HG02943 (cell line): ENCODE data around the gene AVEN.
"Not testable (repeated sequence)": the region's sequence is repeated elsewhere in the genome, so short reads cannot be mapped to it uniquely, and the experiment has no call there.

Experiments
- ATAC-seq: cut with Tn5 transposase; IDR thresholded peaks from one replicate; pipeline ENCODE4 v1.9.1; 2021; ENCODE audit warnings: mild to moderate bottlenecking, low read depth, moderate library complexity; ENCODE audit not compliant: unreplicated experiment

AVEN gene

DNA sequence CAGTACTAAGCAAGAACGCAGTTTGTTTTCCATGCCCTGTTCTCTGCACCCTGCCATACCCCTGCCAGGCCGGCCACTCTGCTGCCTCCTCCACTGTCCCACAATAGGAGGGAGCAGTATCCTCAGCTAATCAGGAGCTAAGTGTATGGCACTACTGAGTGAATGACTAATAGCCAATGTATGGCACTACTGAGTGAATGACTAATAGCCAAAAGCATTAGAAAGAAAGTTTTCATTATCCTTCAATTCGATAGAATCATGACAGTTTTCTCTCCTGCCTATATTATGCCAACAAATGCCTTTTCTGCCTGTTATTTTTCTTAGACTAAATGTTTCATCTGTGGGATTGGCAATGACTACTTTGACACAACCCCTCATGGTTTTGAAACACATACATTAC is 178.2 kb downstream of the AVEN start:
- no peak for ATAC-seq

DNA sequence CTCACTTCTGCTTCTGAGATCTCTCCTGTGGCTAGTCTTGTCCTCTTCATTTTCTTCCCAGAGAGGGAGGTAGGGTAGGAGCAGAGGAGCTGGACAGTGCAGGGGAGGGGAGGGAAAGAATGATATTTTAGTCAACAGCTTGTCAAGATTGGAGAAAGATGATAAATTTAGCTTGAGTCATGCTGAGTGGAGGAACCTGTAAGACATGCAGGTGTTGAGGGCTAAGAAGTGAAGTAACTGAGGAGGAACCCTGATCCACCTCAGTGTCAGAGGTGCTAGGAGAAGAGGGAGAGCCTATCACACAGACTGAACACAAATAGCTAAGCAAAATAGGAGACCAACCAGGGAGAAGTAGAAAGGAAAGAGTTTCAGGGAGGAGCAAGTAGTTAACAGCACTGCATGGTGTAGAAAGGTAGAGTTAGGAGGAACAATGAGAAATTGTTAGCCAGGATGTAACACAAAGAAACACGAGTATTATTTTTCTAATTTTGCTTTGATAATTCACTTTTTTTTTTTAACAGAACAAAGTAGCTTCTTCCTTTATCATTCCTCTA is 178.9 kb downstream of the AVEN start:
- ATAC-seq: no peak

DNA sequence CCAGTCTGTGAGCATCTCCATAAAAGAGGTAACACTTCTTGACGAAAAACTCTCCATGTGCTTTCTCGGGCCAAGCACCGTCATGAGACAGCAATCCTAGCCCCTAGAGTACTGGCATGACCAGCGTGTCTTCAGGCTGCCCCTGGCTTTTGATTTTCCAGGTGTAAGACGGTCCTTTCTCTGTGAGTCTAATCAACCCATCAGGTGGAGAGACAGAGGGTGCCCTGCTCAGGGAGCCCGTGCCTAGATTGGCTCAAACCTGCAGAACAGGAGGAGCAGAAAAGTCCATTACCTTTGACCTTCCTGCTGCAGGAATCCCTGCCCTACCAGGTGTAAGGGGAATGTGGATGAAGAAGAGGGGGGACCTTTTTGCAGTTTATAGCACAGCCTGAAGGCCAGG is 180.2 kb downstream of the AVEN start:
- no peak for ATAC-seq

DNA sequence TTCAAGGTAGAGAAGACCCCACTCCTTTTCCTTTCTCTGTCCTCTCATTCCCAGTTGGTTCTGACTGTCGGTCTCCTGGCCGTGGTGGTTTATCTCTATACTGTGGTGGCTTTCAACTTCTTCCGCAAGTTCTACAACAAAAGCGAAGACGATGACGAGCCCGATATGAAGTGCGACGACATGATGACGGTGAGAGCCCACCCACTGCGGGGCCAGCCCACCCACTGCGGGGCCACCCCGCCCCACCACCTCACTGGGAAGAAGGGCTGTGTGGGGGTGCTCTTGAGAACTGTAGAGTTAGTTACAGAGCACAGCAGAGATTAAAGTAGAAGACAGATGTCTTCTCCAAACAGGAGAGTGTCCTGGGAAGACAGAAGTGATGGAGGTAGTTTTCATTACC is 181.3 kb downstream of the AVEN start:
- ATAC-seq: no peak

DNA sequence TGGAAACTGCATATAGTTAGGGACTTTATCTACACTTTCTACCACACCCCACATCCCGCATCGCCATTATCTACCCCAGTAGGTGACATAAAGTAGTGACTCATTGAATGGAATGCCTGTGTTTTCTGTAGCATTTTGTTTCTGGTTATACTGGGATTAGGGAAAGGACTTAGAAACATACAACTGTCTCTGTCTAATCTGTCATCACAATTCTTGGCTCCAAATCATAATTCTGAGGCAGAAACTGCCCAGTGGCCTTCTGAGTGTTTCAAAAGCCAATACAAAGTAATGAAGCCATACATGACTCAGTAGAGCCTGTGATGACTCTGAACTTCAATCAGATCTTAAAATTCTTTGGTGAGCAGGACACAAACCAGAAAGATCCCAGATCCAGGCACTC is 186.4 kb downstream of the AVEN start:
- ATAC-seq: no peak

DNA sequence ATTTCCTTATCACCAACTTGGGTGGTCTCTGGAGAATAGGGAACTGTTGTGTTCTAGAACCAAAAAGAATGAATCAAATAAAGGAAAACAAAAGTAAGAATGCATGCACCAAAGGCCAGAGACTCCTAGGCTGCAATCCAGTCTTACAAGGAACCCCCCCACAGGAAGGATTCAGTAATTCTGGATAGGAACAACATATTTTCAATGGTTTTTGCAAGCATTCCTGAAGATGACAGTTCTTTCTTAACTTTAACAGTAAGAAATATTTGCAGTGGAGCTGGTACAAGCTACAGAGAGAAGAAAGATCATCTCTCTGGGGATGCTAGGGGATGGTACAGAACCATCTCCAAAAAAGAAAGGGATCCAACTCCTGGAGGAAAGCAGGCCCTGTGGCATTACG is 186.9 kb downstream of the AVEN start:
- no peak for ATAC-seq

DNA sequence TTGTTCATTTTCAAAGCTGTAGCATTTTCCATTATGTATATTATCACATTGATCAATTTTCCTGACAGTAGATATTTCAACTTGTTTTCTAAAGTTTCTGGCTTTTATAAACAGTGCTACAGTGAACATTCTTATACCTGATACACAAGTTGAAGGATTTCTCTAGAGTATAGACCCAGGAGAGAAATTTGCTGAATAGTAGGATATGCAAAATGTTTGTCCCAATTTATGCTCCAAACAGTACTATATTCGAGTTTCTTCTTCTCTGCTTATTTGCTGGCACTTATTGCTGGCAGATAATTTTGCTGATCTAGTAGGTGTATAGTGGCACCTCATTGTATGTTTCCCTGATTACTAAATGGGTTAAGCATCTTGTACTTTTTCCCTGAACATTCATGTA is 187.9 kb downstream of the AVEN start:
- no peak for ATAC-seq

DNA sequence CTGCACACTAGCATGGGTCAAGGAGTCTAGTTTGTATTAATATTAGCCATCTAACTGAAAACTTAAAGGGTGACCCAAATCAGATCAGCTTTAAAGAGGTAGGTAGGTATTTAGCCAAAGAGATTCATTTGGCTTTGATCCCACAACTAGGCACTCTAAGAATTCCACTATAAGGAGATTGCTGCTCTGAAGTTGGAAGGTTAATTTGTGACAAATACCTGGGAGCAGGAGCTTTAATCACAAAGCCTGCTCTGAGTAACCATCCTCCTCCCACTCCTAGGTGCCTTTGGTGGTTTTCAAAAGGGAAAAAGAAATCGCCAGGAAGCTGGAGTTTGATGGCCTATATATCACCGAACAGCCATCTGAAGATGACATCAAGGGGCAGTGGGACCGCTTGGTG is 191.0 kb downstream of the AVEN start:
- no peak for ATAC-seq

DNA sequence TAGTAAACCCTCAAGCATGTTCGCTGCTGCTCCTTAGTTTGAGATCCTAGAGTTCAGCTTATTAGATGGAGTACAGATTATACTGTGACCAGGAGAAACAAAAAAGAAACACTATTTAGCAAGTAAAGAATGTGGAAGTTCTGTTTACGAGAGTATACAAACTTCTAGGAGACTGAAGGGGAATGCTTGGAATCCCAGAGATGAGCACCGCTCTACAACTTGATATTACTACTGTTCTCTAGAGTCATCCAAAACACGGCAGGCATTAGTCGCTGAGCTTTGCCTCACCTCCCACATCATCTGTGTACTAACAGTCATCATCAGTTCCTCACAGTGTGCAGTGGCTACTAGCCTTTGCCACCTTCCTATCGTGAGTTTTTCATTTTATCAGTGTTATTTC is 192.1 kb downstream of the AVEN start:
- ATAC-seq: no peak

DNA sequence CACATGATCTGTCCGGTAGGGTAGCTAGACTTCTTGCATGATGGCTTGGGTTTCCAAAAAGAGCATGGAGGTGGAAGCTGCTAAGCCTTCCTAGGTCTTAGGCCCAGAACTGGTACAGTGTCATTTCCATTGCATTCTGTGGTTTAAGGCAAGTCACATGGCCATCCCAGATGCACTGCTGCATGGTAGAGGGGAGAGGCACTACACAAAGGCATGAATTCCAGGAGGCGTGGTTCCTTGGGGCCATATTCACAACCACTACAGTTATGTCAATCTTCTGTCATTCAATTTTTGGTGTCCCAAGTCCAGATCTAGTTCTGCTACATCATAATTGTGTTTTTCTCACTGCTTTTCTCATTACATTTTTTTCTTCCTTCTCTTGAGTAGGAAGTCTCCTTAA is 192.9 kb downstream of the AVEN start:
- ATAC-seq: no peak

DNA sequence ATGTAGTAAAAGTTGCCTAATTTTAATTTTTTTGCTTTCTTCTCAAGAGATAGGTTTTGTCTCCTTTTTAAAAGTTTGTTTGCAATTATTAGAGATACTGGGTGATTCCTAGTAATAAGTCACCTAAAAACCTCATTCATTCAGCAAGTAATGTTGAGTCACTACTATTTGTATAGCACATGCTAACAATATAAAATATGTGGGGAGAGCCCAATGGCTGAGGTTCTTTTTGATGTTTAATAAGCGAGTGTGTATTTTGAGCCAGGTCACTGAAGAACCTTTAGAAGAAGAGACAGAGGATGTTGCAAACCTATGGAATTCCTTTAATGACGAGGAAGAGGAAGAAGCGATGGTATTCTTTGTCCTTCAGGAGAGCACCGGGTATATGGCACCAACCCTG is 194.4 kb downstream of the AVEN start:
- no peak for ATAC-seq

DNA sequence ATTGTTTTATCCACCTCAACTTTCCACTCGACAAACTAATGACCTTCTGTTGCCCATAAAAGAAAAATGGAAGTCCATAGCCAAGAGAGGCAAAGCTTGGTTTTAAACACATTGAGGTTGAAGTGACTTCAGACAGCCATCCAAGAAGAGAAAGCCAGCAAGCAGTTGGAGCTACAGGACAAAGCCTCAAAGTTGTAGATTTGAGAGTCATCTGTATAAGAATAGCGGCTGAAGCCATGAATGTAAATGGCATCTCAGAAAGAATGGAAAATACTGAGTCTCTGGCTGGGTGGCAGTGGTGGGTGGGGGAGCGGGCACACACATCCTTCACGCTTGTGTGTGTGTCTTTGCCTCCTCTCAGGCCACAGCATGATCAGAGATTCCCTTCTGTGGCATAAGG is 194.8 kb downstream of the AVEN start:
- no peak for ATAC-seq

DNA sequence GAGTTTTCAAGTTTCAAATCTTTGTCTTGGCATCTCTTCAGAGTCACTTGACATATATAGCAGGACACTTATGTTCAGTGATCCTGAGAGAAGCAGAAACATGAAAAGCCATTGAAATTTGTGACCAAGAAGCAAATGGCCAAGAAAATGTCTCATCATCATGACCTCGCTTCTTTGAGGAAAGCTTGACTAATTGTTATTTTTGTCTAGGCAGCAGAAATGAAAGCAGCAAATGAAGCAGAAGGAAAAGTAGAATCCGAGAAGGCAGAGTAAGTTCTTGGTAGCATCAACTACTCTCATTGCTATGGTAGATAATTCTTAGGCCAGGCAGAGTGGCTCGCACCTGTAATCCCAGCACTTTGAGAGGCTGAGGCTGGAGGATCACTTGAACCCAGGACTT is 198.4 kb downstream of the AVEN start:
- ATAC-seq: no peak

DNA sequence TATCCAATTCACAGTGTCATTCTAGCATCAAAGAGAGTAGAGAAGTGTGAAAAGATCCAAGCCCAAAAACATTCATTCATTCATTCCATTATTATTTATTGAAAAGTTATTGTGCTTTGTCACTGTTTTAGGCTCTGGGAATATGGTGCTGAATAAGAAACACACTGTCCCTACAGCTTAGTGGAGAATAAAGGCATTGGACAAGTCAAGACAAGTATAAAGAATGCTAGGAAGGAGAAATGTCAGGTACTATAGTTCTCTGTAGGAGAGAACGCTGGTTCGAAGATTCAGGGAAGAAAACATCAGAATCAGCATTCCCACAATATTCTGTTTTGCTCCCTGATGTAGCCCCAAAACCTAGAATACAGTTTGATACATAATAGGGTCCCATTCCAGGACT is 199.5 kb downstream of the AVEN start:
- ATAC-seq: no peak

DNA sequence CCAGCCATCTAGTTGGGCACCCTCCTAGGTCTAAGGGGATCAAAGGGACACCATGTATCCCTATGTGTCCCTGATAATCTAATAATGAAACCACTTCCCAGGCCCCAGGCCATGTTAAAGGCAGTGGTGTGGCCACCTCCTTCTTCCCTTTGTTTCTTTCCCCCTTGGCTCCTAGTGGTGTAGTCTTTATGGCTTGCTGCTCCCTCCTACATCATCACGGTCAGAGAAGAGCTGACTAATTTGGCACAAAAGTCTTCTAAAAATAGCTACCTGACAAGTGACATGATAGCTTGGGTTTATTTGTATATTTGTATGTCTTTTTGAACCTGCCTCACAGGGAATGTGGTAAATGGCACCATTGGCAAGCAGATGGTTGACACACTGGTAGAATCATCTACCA is 201.7 kb downstream of the AVEN start:
- no peak for ATAC-seq

DNA sequence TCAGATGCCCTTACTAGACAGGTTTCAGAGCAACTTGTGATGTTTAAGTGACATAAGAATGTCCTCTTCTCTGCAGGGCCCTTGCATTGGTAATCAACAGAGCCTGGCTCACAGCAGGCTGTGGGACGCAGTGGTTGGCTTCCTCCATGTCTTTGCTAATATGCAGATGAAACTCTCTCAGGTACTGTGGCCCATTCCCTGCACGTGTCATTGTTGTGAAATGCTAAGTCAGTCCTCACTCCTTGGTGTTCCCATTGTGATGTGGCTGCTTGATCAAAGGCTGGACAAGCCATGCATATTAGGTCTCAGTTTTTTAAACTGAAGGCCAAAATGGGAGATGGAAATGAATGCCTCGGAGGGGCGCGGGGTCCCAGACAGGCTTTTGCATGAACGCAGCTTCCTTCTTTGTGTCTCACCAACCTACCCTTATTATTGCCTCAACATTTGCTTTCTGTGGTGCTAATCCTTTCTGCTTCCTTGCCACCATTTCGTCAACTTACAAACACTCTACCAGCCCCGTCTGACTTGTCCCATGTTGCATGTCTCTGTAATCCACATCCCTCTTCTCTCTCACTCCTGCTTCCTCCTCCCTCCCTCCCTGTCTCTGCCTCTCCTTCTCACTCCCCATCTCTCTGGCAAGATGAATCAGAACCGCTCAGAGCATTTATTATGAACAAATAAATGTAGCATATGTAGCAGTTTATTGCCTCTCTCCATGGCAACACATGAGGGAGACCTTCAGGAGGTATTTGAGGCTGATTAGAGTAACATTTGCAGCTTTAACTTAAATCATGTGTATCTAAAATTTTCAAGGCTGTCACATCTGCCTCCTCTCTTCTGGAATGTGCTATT is 203.9 kb downstream of the AVEN start:
- ATAC-seq: no peak

DNA sequence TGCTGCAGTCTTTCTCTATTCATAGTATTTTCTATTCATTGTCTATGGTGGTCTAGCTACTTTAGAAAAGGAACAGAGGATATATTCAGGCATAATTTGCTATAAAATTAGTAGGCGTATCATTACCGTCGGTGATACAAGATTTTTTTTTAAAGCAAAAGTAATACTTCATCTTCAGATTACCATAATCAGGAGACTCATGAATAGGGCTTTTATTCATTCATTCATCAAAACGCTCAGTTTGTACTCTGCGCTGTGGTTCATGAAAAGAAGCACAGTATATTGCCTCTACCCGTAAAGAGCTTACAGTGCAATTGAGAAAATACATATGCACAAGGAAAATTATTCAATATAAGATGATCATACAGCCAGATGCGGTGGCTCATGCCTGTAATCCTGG is 207.4 kb downstream of the AVEN start:
- no peak for ATAC-seq

DNA sequence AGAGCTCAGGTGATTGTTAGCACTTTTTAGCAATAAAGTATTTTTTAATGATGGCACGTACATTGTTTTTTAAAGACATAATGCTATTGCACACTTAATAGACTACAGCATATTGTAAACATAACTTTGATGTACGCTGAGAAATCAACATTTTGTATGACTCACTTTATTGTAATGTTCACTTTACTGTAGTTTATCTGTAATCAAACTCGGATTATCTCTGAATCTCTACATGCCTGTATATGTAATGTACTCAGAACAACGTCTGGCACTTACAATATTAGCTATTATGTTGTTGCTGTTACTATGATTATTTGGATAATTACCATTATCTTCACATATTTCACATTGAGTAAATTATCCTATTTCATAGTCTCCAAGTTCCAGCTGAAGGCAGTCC is 208.7 kb downstream of the AVEN start:
- ATAC-seq: no peak

DNA sequence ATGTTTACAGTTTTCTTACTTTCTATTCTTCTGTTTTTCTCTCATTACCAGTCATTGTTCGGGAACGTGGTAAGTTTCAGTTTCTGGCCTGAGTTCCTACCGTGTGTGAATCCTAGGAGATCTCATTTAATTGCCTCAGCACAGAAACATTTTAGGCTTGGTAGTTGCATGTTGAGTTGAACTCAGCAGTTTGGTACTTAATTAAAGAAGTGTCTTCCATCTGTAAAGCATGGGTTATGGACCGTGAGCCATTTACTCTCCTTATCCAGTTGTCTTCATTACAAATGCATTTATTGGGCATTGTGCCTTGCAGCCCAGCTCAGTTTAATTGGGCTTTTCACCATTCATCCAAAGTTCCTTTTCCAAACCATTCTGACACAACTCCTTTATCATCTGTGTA is 212.8 kb downstream of the AVEN start:
- ATAC-seq: no peak

DNA sequence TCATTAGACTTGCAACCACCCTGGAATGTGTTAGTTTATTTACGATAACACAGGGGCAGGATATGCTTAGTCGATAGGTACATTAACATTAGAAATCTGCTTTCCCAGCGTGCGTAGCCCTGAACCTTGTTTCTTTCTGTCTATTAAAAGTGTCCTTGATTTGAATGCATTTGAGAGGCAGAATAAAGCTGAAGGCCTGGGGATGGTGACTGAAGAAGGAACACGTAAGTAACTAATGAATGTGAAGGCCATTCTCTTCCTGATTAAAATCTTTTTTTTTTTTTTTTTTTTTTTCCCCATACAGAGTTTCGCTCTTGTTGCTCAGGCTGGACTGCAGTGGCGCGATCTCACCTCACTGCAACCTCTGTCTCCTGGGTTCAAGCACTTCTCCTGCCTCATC is 213.6 kb downstream of the AVEN start:
- ATAC-seq: no peak

DNA sequence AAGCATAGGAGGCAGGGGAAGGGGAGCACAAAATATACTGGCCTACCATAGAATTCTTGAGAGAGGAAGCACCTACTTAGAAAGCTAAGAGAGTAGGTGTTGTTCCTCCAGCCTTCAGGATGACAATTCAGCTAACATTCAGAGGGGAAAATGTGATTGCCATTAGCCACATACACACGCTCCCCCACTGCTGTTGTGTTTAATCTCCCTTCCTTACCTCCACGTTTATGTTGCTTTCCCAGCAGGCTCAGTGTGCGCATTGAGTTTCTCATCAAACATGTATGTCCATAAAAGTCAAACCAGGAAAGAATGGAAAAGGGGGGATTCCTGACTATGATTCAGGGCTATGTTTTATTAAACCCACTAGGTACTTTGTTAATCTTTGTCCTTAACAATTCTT is 215.9 kb downstream of the AVEN start:
- no peak for ATAC-seq

DNA sequence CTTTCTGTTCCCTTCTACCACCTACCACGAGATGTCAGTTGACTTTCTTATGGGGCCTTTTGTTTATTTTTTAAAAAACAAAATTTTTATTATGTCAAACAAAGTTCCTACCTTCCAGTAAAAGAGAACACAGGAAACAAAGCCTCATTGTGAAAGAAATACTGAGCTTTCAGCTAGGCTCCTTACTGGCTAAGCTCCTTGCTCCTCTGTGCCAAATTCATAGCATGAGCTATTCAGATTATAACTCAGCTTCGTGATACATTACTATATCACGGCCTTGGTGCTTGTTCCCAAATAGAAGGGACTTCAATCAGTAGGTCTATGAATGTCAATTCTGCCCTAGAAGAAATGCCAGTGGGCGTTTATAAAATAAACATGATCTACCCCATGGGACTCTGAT is 216.5 kb downstream of the AVEN start:
- ATAC-seq: no peak

DNA sequence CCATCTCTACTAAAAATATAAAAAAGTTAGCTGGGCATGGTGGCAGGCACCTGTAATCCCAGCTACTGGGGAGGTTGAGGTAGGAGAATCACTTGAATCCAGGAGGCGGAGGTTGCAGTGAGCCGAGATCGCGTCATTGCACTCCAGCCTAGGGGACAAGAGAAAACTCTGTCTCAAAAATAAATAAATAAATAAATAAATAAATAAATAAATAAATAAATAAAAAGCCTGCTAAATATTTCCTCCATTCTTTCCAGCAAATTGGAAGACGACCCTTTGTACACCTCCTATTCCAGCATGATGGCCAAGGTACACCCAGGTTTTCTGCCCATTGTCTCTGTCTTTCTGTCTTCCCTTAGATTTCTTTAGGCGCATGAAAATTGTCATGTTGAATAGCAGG is 219.5 kb downstream of the AVEN start:
- ATAC-seq: not testable (repeated sequence)
